Endothelial cell of umbilical vein (primary cell): ENCODE results near the gene XXYLT1.

Source experiments
- EZH2 ChIP-seq: IDR thresholded peaks from 2 replicates; pipeline ENCODE4 v1.6.1; 2012; ENCODE audit warnings: borderline replicate concordance, low read depth, mild to moderate bottlenecking, moderate library complexity, low read length, inconsistent platforms; ENCODE audit not compliant: severe bottlenecking
- FOS ChIP-seq: IDR thresholded peaks from 2 replicates; pipeline ENCODE4 v1.6.1; 2011; ENCODE audit warnings: mild to moderate bottlenecking, low read length, moderate library complexity, borderline replicate concordance; ENCODE audit not compliant: insufficient read depth
- POLR2A ChIP-seq: IDR thresholded peaks from 2 replicates; pipeline ENCODE4 v1.6.1; 2012; ENCODE audit warnings: low read depth, mild to moderate bottlenecking, control low read depth, low read length
- POLR2AphosphoS5 ChIP-seq: IDR thresholded peaks from 2 replicates; pipeline ENCODE4 v1.6.1; 2012; ENCODE audit warnings: low read depth, mild to moderate bottlenecking, control low read depth, low read length, moderate library complexity; ENCODE audit not compliant: insufficient read depth
- TF ChIP-seq, protein P1 (sequence below), 2 donors: IDR thresholded peaks; 1 replicate in 1 of 2; 2 replicates in 1 of 2; pipeline ENCODE4 v1.5.1; 2011; ENCODE audit warnings: low read length in 2 of 2, mild to moderate bottlenecking in 2 of 2, moderate library complexity in 2 of 2, control low read depth in 1 of 2, inconsistent platforms in 1 of 2, low read depth in 1 of 2; ENCODE audit not compliant: insufficient read depth in 1 of 2; ENCODE audit errors: extremely low read depth in 1 of 2

DNA sequence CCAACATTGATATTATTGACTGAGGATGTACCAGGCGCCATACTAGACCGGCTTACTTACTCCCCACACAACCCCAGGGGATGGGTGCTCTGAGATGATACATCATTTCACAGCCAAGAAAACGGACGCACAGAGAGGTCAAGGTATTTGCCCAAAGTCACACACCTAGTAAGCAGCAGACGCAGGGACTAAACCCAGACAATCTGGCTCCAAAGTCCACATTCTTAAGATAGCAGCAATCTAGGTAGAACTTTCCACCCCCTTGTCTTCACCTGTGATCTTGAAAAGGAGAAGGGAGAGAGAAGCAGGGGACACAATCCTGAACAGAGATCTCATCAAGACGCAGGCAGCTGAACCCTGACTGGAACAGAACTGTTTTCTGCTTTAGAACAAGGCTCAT lies 200.6 kb downstream of the XXYLT1 start:
- TF ChIP-seq, protein P1, sequence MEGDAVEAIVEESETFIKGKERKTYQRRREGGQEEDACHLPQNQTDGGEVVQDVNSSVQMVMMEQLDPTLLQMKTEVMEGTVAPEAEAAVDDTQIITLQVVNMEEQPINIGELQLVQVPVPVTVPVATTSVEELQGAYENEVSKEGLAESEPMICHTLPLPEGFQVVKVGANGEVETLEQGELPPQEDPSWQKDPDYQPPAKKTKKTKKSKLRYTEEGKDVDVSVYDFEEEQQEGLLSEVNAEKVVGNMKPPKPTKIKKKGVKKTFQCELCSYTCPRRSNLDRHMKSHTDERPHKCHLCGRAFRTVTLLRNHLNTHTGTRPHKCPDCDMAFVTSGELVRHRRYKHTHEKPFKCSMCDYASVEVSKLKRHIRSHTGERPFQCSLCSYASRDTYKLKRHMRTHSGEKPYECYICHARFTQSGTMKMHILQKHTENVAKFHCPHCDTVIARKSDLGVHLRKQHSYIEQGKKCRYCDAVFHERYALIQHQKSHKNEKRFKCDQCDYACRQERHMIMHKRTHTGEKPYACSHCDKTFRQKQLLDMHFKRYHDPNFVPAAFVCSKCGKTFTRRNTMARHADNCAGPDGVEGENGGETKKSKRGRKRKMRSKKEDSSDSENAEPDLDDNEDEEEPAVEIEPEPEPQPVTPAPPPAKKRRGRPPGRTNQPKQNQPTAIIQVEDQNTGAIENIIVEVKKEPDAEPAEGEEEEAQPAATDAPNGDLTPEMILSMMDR (IDR thresholded peaks at IDR 0.05; ENCODE audit: extremely low read depth in 1 of 2, insufficient read depth in 1 of 2, low read depth in 1 of 2, low read length in 2 of 2) = no peak
- no peak for TF ChIP-seq POLR2A
- no peak for TF ChIP-seq FOS
- TF ChIP-seq EZH2 = no peak
- TF ChIP-seq POLR2AphosphoS5 = no peak
